SK-N-SH (cell line): ENCODE measurements around the gene ZNF562. TPM values are rescaled to one million over a fixed set of nuclear protein-coding genes. Genes with fewer than 3 reads are reported as not detected.

Experiments
- FOXJ3 ChIP-seq: sonication (generic); formaldehyde crosslinking; IDR thresholded peaks from 2 replicates; pipeline ENCODE4 v1.5.1; 2020; ENCODE audit warnings: mild to moderate bottlenecking, missing genetic modification reagents
- polyA plus RNA-seq, 3 experiments: library from polyadenylated mRNA; depleted of rRNA; stranded (reverse); fragments of >200 nt; gene quantifications; 2 replicates each; pipeline ENCODE4 v1.2.3, GENCODE V29; 2012

ZNF562 gene
- polyA plus RNA-seq, 1 of the 3 experiments (the other 2 are of a cell fraction), result 3.1 TPM

GRCh38 chr19:9597027-9597426 lies 77.9 kb downstream of the ZNF562 start (continued):
- no peak for TF ChIP-seq FOXJ3

Other genes starting within 250 kb of the ZNF562 start
- 11.1 and 19.6 TPM in 2 replicates for gene ZNF266, start 239.5 kb downstream of the ZNF562 start, polyA plus RNA-seq (2012; rRNA removed)
- gene ZNF560, start 176.5 kb downstream of the ZNF562 start, polyA plus RNA-seq (2012; rRNA removed), result 0.10 TPM in 2 replicates
- 2.4 and 3.5 TPM in 2 replicates for gene ZNF426, start 136.5 kb downstream of the ZNF562 start, polyA plus RNA-seq (2012; rRNA removed)
- gene ZNF121, start 90.6 kb downstream of the ZNF562 start, polyA plus RNA-seq (2012; rRNA removed), result 1.8 and 2.8 TPM in 2 replicates
- gene ZNF561, start 53.9 kb downstream of the ZNF562 start, polyA plus RNA-seq (2012; rRNA removed), result 18.0 and 28.1 TPM in 2 replicates
- 6.7 and 7.5 TPM in 2 replicates for gene ZNF846, start 93.6 kb upstream of the ZNF562 start, polyA plus RNA-seq (2012; rRNA removed)
- gene FBXL12, start 144.0 kb upstream of the ZNF562 start, polyA plus RNA-seq (2012; rRNA removed), result 27.1 and 30.5 TPM in 2 replicates
- gene UBL5, start 152.8 kb upstream of the ZNF562 start, polyA plus RNA-seq (2012; rRNA removed), result 2,269 and 2,602 TPM in 2 replicates
- 148 and 152 TPM in 2 replicates for gene PIN1, start 160.2 kb upstream of the ZNF562 start, polyA plus RNA-seq (2012; rRNA removed)